Measurements from ENCODE around the gene NEMP1. TPM values are rescaled to one million over a fixed set of nuclear protein-coding genes. Genes with fewer than 3 reads are reported as not detected.

The NEMP1 gene
- total and polyA plus RNA-seq, 12 donors, result 1.1 to 6.3 (median 3.6) TPM

GRCh38 chr12:57087010-57087690 lies 8.6 kb upstream of the NEMP1 start:
- 1% methylated on average over 43 to 52 of the region's 52 CpGs for WGBS, 2 donors
- no peak for TF ChIP-seq CTCF (IDR thresholded peaks at IDR 0.05)
- Histone ChIP-seq H3K36me3 (peaks cover 0 to 14% (median 4%) of the 10 kb centered on the region in 9 donors), H3K9me3 (no peaks in the 10 kb centered on the region), H3K27me3 (no peaks in the 10 kb centered on the region), H3K4me1 (peaks cover 14 to 55% (median 38%) of the 10 kb centered on the region in 9 donors), H3K27ac (peak overlapping the region; percentile 91 to 100 (median 99)), H3K4me3 (peak overlapping the region; percentile 57 to 99 (median 86))
- intact Hi-C loops (cut with DNase I), result loop anchor here in 2 of 10 donors (2.0 to 5.0 kb wide), 2 partner anchors 24 to 455 kb away; partner anchors contain the start of genes BAZ2A (in 1 of the 2) and STAT6 (in 1 of the 2)
- ATAC-seq (peak; percentile 60 to 80 (median 72)), DNase-seq (peak; percentile 93)

- 1 to 2% methylated on average over 14 of the region's 14 CpGs for WGBS, 2 donors
- peak overlapping the region; percentile 91 to 100 (median 99) for H3K27ac ChIP-seq
- H3K4me1 ChIP-seq, result peaks cover 13 to 50% (median 32%) of the 10 kb centered on the region in 9 donors
- TF ChIP-seq CTCF (IDR thresholded peaks at IDR 0.05), result peak in 6 of 9 donors; percentile 26 to 59 (median 40)
- H3K27me3 ChIP-seq, result no peaks in the 10 kb centered on the region
- H3K4me3 ChIP-seq, result peak overlapping the region; percentile 57 to 99 (median 86)
- peak in 5 of 8 donors; percentile 11 to 46 (median 34) for ATAC-seq
- H3K9me3 ChIP-seq, result no peaks in the 10 kb centered on the region
- DNase-seq, result peak; percentile 71 to 80
- peaks cover 0 to 8% (median 3%) of the 10 kb centered on the region in 9 donors for H3K36me3 ChIP-seq
- intact Hi-C loops (cut with DNase I), result loop anchor here in 2 of 10 donors (1.0 to 5.0 kb wide), 3 partner anchors 24 to 454 kb away; partner anchors contain the start of genes STAT6 (in 2 of the 2) and BAZ2A (in 1 of the 2)
These were observed 8.0 kb upstream of the NEMP1 start for GRCh38 chr12:57086493-57087009.

- intact Hi-C loops (cut with DNase I), result loop anchor here in 2 of 10 donors (1.0 to 5.0 kb wide), 3 partner anchors 25 to 454 kb away; partner anchors contain the start of genes STAT6 (in 2 of the 2) and BAZ2A (in 1 of the 2)
- peak in 1 of 2 donors; percentile 52 for DNase-seq
These were observed 7.5 kb upstream of the NEMP1 start for GRCh38 chr12:57085999-57086492.

More at GRCh38 chr12:57085999-57086492, 7.5 kb upstream of the NEMP1 start:
- H3K27ac ChIP-seq, result peak overlapping the region; percentile 91 to 100 (median 99)
- no peaks in the 10 kb centered on the region for H3K27me3 ChIP-seq
- no peak for TF ChIP-seq CTCF (IDR thresholded peaks at IDR 0.05)
- no peaks in the 10 kb centered on the region for H3K9me3 ChIP-seq
- peak overlapping the region in 8 of 10 donors; percentile 57 to 99 (median 90) for H3K4me3 ChIP-seq
- no peak for ATAC-seq
- WGBS, 2 donors, result 23% methylated on average over 12 of the region's 12 CpGs
- H3K36me3 ChIP-seq, result peaks cover 0 to 3% (median 0%) of the 10 kb centered on the region in 9 donors
- peaks cover 9 to 45% (median 27%) of the 10 kb centered on the region in 9 donors for H3K4me1 ChIP-seq
